Transverse colon (tissue), 4 donors: ENCODE data around the gene SCEL. TPM values are rescaled to one million over a fixed set of nuclear protein-coding genes. Genes with fewer than 3 reads are reported as not detected.
"Not testable (repeated sequence)": the region's sequence is repeated elsewhere in the genome, so short reads cannot be mapped to it uniquely, and the experiment has no call there.

Source experiments
- DNase-seq: peaks from one replicate; pipeline ENCODE4 v3.0.0-alpha.2; 2019
- H3K27ac ChIP-seq, 4 donors: fragments of 200-600 bp; sonication (generic); 2 replicates each; pipeline ENCODE4 v1.5.1; 2016 to 2018; ENCODE audit warnings: inconsistent platforms in 4 of 4
- H3K27me3 ChIP-seq: fragments of 200-600 bp; sonication (generic); 2 replicates; pipeline ENCODE4 v1.5.1; 2017; ENCODE audit warnings: inconsistent platforms
- H3K36me3 ChIP-seq, 4 donors: fragments of 200-600 bp; sonication (generic); 2 replicates each; pipeline ENCODE4 v1.5.1; 2017 to 2019; ENCODE audit warnings: inconsistent platforms in 4 of 4
- H3K4me1 ChIP-seq, 4 donors: fragments of 200-600 bp; sonication (generic); 2 replicates each; pipeline ENCODE4 v1.5.1; 2017 to 2020; ENCODE audit warnings: inconsistent platforms in 4 of 4
- H3K4me3 ChIP-seq, 4 donors: fragments of 200-600 bp; sonication (generic); 1 replicate in 1 of 4; 2 replicates in 3 of 4; pipeline versions ENCODE4 v1.5.1 to v1.6.1; 2017 to 2019; ENCODE audit warnings: inconsistent platforms in 4 of 4
- H3K9me3 ChIP-seq, 2 donors: fragments of 200-600 bp; sonication (generic); 2 replicates each; pipeline ENCODE4 v1.5.1; 2017 to 2019; ENCODE audit warnings: inconsistent platforms in 2 of 2
- EP300 ChIP-seq: sonication (generic); formaldehyde crosslinking; IDR thresholded peaks from one replicate; pipeline ENCODE4 v1.6.1; 2017; ENCODE audit warnings: antibody characterized with exemption, low read depth
- POLR2A ChIP-seq: fragments of 450-650 bp; IDR thresholded peaks from one replicate; pipeline ENCODE4 v1.6.1; 2016; ENCODE audit warnings: antibody characterized with exemption, mild to moderate bottlenecking, moderate library complexity
- POLR2AphosphoS5 ChIP-seq, 3 donors: sonication (generic); formaldehyde crosslinking; IDR thresholded peaks; one replicate each; pipeline ENCODE4 v1.6.1; 2016; ENCODE audit warnings: antibody characterized with exemption in 3 of 3
- WGBS, 2 donors: methylation state at CpG; one replicate each; pipeline ENCODE4 v1.1.5; 2018; ENCODE audit warnings: low coverage in 1 of 2; 5-methylcytosine and 5-hydroxymethylcytosine counted together
- in situ Hi-C, 4 donors: fragments of 200-750 bp; cut with MboI; loops; one replicate each; pipeline versions ENCODE4 v1.15.0 to v1.15.1; 2017; ENCODE audit warnings: low sequenced_read_pairs in 3 of 4, low pct_ligation_motif_present in 1 of 4, low pct_unique_long_range_greater_than_20kb in 1 of 4
- intact Hi-C: fragments of 100-400 bp; cut with DNase I; formaldehyde crosslinking; loops from one replicate; pipeline ENCODE4 v1.15.1; 2023; ENCODE audit warnings: low total_unique reads
- total RNA-seq, 4 donors: library from RNA; depleted of rRNA; stranded (reverse); fragments of >200 nt; gene quantifications; one replicate each; pipeline ENCODE4 v1.1.0, GENCODE V29; 2016
- TF ChIP-seq, protein P1 (sequence below), 5 experiments: fragments of 200-600 bp in 3 of 5; fragments of 450-650 bp in 2 of 5; sonication (generic) in 3 of 5; IDR thresholded peaks; 1 replicate in 2 of 5; 2 replicates in 3 of 5; pipeline ENCODE4 v1.5.1; 2016 to 2017; ENCODE audit warnings: antibody characterized with exemption in 5 of 5, inconsistent platforms in 3 of 5, mild to moderate bottlenecking in 2 of 5, moderate library complexity in 1 of 5

SCEL gene
- total RNA-seq, 4 donors from 2014 or later = 0.32 to 0.96 TPM; not detected in 2

DNA sequence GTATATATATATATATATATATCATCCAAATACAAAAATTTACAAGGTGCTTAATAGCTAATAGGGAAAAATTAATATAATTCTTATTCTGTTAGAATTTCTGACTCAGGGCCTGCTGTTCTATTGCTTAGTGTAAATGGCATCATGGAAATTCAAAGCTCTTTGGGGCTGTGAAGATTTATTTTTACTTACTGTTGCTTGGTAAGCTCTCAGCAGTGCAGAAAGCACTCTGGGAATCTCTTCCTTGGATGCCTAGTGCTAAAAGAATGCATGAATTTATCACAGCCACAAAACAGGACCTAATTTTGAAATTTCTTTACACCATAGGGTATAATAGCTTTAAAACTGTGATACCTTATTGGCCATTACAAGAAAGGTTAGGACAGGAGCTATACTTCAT is 92.7 kb downstream of the SCEL start:
- TF ChIP-seq POLR2AphosphoS5 (IDR thresholded peaks at IDR 0.05) (no peak), POLR2A (no peak), EP300 (no peak)
- Histone ChIP-seq H3K9me3 (no peaks in the 10 kb centered on the region), H3K4me1 (no peaks in the 10 kb centered on the region), H3K27me3 (no peaks in the 10 kb centered on the region), H3K36me3 (no peaks in the 10 kb centered on the region), H3K4me3 (no peak overlapping the region), H3K27ac (no peak overlapping the region)
- no peak for DNase-seq
- intact Hi-C loops (no loop called here), in situ Hi-C loops (no loop called here)

DNA sequence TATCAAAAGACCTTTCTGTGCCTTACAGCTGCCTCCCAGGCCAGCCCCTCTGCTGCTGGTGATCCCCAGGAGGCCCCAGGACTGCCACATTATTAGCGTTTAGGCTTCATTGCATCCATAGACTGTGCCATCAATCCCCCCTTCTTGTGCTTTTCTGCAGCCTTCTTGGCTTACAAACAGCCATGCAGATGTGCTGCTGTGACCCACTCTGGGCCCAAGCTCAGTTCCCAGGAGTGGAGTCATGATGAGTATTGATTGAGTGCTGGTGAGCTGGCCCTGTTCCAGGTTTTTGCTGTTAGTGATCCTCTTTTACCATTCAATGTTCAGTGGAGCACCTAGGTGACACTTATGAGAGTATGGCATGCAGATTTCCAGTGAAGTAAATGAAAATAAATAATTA is 102.1 kb downstream of the SCEL start:
- H3K27me3 ChIP-seq = no peaks in the 10 kb centered on the region
- TF ChIP-seq EP300 = no peak
- TF ChIP-seq POLR2AphosphoS5 (IDR thresholded peaks at IDR 0.05) = no peak
- TF ChIP-seq, protein P1, sequence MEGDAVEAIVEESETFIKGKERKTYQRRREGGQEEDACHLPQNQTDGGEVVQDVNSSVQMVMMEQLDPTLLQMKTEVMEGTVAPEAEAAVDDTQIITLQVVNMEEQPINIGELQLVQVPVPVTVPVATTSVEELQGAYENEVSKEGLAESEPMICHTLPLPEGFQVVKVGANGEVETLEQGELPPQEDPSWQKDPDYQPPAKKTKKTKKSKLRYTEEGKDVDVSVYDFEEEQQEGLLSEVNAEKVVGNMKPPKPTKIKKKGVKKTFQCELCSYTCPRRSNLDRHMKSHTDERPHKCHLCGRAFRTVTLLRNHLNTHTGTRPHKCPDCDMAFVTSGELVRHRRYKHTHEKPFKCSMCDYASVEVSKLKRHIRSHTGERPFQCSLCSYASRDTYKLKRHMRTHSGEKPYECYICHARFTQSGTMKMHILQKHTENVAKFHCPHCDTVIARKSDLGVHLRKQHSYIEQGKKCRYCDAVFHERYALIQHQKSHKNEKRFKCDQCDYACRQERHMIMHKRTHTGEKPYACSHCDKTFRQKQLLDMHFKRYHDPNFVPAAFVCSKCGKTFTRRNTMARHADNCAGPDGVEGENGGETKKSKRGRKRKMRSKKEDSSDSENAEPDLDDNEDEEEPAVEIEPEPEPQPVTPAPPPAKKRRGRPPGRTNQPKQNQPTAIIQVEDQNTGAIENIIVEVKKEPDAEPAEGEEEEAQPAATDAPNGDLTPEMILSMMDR (IDR thresholded peaks at IDR 0.05) = no peak
- no peak for TF ChIP-seq POLR2A
- H3K4me3 ChIP-seq = no peak overlapping the region
- H3K9me3 ChIP-seq = no peaks in the 10 kb centered on the region
- WGBS, 2 donors = 59% methylated on average over 1 of the region's 1 CpG; no CpG with 5 or more reads in 1 of the 2 donors
- in situ Hi-C loops (no loop called here), intact Hi-C loops (no loop called here)
- no peaks in the 10 kb centered on the region for H3K4me1 ChIP-seq
- no peak for DNase-seq
- no peaks in the 10 kb centered on the region for H3K36me3 ChIP-seq
- no peak overlapping the region for H3K27ac ChIP-seq

DNA sequence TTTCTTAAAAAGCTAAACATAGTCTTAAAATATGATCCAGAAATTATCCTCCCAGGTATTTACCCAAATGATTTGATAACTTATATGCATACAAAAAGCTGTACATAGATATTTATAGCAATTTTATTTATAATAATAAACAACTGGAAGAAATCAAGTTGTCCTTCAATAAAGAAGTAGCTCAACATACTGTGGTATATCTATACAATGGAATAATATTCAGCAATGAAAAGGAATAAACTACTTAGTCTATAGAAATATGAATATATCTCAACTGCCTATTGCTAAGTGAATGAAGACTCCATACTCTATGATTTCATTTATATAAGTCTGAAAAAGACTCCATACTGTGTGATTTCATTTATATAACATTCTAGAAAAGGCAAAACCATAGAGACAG is 114.9 kb downstream of the SCEL start:
- no peak for DNase-seq
- Histone ChIP-seq H3K27me3 (no peaks in the 10 kb centered on the region), H3K27ac (no peak overlapping the region), H3K4me1 (no peaks in the 10 kb centered on the region), H3K36me3 (no peaks in the 10 kb centered on the region), H3K9me3 (peaks cover 0 to 6% of the 10 kb centered on the region in 2 donors), H3K4me3 (no peak overlapping the region)
- in situ Hi-C loops (no loop called here), intact Hi-C loops (no loop called here)
- TF ChIP-seq POLR2AphosphoS5 (IDR thresholded peaks at IDR 0.05) (no peak), EP300 (no peak), POLR2A (no peak)
- TF ChIP-seq, protein P1 (IDR thresholded peaks at IDR 0.05) = no peak

DNA sequence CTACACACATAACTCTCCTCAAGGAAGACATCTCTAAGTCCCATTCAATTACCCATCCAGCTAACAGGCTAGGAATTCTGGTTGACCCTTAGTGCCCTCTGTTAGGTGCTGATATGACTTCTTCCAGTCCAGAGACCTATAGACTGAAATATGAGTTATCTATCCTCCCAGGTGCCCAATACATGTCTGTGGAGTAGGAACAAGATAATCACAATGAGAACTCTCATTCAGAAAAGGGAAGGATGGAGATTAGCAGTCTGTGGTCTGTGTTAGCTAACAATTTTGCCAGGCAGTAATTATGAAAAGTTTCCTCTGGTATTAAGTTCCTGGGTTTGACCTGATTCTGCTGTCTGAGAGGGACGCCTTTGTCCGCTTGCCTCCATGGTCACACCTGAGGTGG is 117.8 kb downstream of the SCEL start:
- H3K36me3 ChIP-seq = no peaks in the 10 kb centered on the region
- 88 to 100% methylated on average over 1 to 2 of the region's 2 CpGs for WGBS, 2 donors
- H3K27ac ChIP-seq = no peak overlapping the region
- no peak for TF ChIP-seq POLR2A
- no peak for TF ChIP-seq POLR2AphosphoS5 (IDR thresholded peaks at IDR 0.05)
- TF ChIP-seq EP300 = no peak
- TF ChIP-seq, protein P1 (IDR thresholded peaks at IDR 0.05) = no peak
- DNase-seq = no peak
- no peaks in the 10 kb centered on the region for H3K27me3 ChIP-seq
- intact Hi-C loops (no loop called here), in situ Hi-C loops (no loop called here)
- H3K4me3 ChIP-seq = no peak overlapping the region
- H3K9me3 ChIP-seq = peaks cover 0 to 6% of the 10 kb centered on the region in 2 donors
- H3K4me1 ChIP-seq = no peaks in the 10 kb centered on the region

DNA sequence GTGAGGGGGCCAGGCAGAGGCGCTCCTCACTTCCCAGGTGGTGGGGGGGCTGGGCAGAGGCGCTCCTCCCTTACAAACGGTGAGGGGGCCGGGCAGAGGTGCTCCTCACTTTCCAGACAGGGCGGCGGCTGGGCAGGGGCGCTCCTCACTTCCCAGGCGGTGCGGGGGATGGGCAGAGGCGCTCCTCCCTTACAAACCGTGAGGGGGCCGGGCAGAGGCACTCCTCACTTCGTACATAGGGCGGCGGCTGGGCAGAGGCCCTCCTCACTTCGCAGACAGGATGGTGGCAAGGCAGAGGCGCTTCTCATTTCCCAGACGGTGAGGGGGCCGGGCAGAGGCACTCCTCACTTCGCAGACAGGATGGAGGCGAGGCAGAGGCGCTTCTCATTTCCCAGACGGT is 124.5 kb downstream of the SCEL start:
- H3K27me3 ChIP-seq, H3K27ac ChIP-seq, in situ Hi-C loops, H3K9me3 ChIP-seq, intact Hi-C loops, H3K36me3 ChIP-seq, H3K4me3 ChIP-seq, DNase-seq, H3K4me1 ChIP-seq: not testable (repeated sequence)
- WGBS, 2 donors = 89 to 90% methylated on average over 2 to 23 of the region's 23 CpGs
